Amniotic stem cell (primary cell): ENCODE data around the gene COPS7B.
A peak's percentile ranks its signal among the peaks of the same experiment; 100 is the strongest.

Source experiments
- DNase-seq: peaks from one replicate; lab custom pipeline; 2025; lab: John Stamatoyannopoulos, UW

COPS7B gene

GRCh38 chr2:231785822-231786176, 446 bp upstream of the COPS7B start:
- no peak for DNase-seq

GRCh38 chr2:231786917-231787292, 660 bp downstream of the COPS7B start:
- no peak for DNase-seq

- no peak for DNase-seq
These were observed 4.9 kb downstream of the COPS7B start for GRCh38 chr2:231791107-231791506.

- DNase-seq = no peak
These were observed 8.1 kb downstream of the COPS7B start for GRCh38 chr2:231794383-231794782.

GRCh38 chr2:231795525-231796327, 9.5 kb downstream of the COPS7B start:
- DNase-seq = peak; percentile 14

- peak; percentile 16 for DNase-seq
These were observed 14.3 kb downstream of the COPS7B start for GRCh38 chr2:231800493-231801091.

- no peak for DNase-seq
These were observed 17.4 kb downstream of the COPS7B start for GRCh38 chr2:231803501-231804138.

- no peak for DNase-seq
These were observed 20.8 kb downstream of the COPS7B start for GRCh38 chr2:231807020-231807419.

GRCh38 chr2:231810905-231811304, 24.7 kb downstream of the COPS7B start:
- peak; percentile 6 for DNase-seq

GRCh38 chr2:231816327-231817026, 30.2 kb downstream of the COPS7B start:
- no peak for DNase-seq

- DNase-seq = no peak
These were observed 33.3 kb downstream of the COPS7B start for GRCh38 chr2:231819447-231820042.

- DNase-seq = no peak
These were observed 34.6 kb downstream of the COPS7B start for GRCh38 chr2:231820786-231821303.

GRCh38 chr2:231821908-231822307, 35.7 kb downstream of the COPS7B start:
- DNase-seq = no peak

- no peak for DNase-seq
These were observed 66.9 kb downstream of the COPS7B start for GRCh38 chr2:231853105-231853504.

- DNase-seq = no peak
These were observed 68.4 kb downstream of the COPS7B start for GRCh38 chr2:231854616-231855125.

GRCh38 chr2:231856959-231857358, 70.7 kb downstream of the COPS7B start:
- DNase-seq = no peak
